Fibroblast of mammary gland (primary cell): Measurements from ENCODE around the gene NSMF.

Experiments used
- DNase-seq: peaks from one replicate; pipeline ENCODE4 v3.0.0-alpha.2; 2010; ENCODE audit warnings: low read depth
- H3K4me3 ChIP-seq: 2 replicates; pipeline ENCODE4 v1.5.1; 2011; ENCODE audit warnings: low read depth, mild to moderate bottlenecking, low read length, moderate library complexity; ENCODE audit not compliant: control insufficient read depth
- CTCF ChIP-seq: conservative IDR thresholded peaks from 2 replicates; pipeline ENCODE4 v1.5.1; 2011; ENCODE audit warnings: low read depth, low read length, inconsistent platforms; ENCODE audit not compliant: control insufficient read depth, insufficient read depth

NSMF gene

DNA sequence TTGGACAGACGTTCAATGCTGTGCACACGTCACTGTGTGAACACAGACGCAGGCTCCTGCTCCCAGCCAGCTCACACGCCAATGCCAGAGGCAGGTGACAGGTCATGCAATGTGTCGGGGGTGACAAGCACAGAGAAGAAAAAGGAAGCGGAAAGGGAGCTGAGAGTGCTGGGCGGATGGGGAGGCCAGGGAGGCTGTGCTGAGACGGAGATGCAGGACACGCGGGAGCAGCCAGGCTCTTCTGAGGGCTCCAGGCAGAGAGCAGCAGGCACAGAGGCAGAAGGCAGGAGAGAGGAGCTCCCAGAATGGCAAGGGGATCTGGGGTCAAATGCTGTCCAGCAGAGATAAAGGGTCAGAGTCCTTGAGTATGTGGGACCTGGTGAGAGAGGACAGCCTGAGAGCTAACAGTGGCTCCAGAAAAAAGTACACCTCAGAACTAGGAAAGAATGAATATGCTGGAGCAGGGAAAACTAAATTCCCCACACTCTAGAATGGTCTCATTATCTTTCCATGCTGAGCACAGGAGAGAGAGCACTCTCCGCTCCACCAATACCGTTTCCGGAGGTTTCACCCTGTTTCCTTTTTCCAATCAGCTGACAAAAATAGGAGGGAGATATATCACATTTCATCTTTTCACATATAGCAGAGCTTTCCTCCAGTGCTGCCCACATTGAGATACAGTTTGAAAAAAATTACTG lies 32.8 kb upstream of the NSMF start:
- DNase-seq: no peak
- TF ChIP-seq CTCF: no peak
- H3K4me3 ChIP-seq: no peak overlapping the region

GRCh38 chr9:137490532-137491186 lies 31.5 kb upstream of the NSMF start:
- no peak overlapping the region for H3K4me3 ChIP-seq
- TF ChIP-seq CTCF: no peak
- DNase-seq: no peak

GRCh38 chr9:137488906-137489305 lies 29.8 kb upstream of the NSMF start:
- no peak for TF ChIP-seq CTCF
- no peak overlapping the region for H3K4me3 ChIP-seq

GRCh38 chr9:137488327-137488653 lies 29.2 kb upstream of the NSMF start:
- no peak for TF ChIP-seq CTCF
- H3K4me3 ChIP-seq: no peak overlapping the region
- DNase-seq: no peak

More at GRCh38 chr9:137488906-137489305, 29.8 kb upstream of the NSMF start:
- no peak for DNase-seq

DNA sequence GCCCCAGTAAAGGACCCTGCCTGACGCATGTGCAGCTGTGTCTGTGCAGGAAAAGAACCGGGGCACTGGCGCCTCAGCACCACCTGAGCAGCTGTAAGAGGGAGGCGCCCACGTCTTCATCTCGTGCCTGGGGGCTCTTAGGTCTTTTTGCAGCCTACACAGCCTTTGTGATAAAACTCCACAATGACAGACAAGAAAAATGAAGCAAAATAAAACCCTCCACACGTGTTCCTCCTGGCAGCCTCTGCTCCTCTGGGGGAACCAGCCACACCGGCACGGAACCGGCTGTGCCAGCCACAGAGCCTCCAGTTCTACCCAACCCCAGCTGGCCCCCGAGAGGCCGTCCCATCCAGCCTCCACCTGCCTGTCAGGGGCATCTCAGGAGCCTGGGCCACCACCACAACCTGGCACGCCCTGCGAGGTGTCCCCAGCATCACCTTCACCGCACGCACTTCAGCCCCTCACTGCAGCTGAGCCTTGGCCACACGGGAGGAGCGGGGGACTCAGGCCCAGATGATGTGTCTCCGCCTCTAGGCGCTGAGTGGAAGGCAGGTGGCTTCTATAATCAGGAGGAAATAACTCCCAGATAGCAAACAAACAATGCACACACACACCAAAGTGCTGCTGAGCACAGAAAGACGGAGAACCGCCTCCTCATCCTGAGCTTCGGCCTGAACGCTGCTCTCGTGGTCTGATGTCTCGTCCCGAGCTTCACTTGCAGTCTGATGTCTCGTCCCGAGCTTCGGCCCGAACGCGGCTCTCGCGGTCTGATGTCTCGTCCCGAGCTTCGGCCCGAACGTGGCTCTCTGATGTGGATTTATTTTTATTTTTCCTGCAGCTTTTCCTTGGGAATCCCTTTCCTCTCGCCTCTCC lies 28.6 kb upstream of the NSMF start:
- TF ChIP-seq CTCF: no peak
- no peak for DNase-seq
- no peak overlapping the region for H3K4me3 ChIP-seq

- H3K4me3 ChIP-seq: no peak overlapping the region
- no peak for TF ChIP-seq CTCF
- DNase-seq: no peak
Observed at GRCh38 chr9:137486545-137487453, 27.7 kb upstream of the NSMF start.
